NCI-H345 treated with DMSO at 0.1 percent for 48 hours (cell line): ENCODE results near the gene CDH8.
"Not testable (repeated sequence)": the region's sequence is repeated elsewhere in the genome, so short reads cannot be mapped to it uniquely, and the experiment has no call there.

ENCODE experiments used
- DNase-seq: peaks from one replicate; lab custom pipeline; 2025; ENCODE audit not compliant: unreplicated experiment; lab: John Stamatoyannopoulos, UW

The CDH8 gene

GRCh38 chr16:61871837-61872777, 164.1 kb downstream of the CDH8 start:
- DNase-seq: no peak

- no peak for DNase-seq
Measured at GRCh38 chr16:61862221-61863155, 173.8 kb downstream of the CDH8 start.

- DNase-seq: no peak
Measured at GRCh38 chr16:61858988-61859387, 177.2 kb downstream of the CDH8 start.

GRCh38 chr16:61842666-61843065, 193.6 kb downstream of the CDH8 start:
- no peak for DNase-seq

- no peak for DNase-seq
Measured at GRCh38 chr16:61836804-61837393, 199.3 kb downstream of the CDH8 start.

- no peak for DNase-seq
Measured at GRCh38 chr16:61834082-61834481, 202.2 kb downstream of the CDH8 start.

- no peak for DNase-seq
Measured at GRCh38 chr16:61831351-61831917, 204.8 kb downstream of the CDH8 start.

- no peak for DNase-seq
Measured at GRCh38 chr16:61829631-61830030, 206.6 kb downstream of the CDH8 start.

- DNase-seq: no peak
Measured at GRCh38 chr16:61823326-61823725, 212.9 kb downstream of the CDH8 start.

- DNase-seq: no peak
Measured at GRCh38 chr16:61820820-61821219, 215.4 kb downstream of the CDH8 start.

- DNase-seq: no peak
Measured at GRCh38 chr16:61820398-61820797, 215.8 kb downstream of the CDH8 start.

GRCh38 chr16:61818850-61819249, 217.4 kb downstream of the CDH8 start:
- DNase-seq: no peak

- DNase-seq: no peak
Measured at GRCh38 chr16:61817583-61818278, 218.5 kb downstream of the CDH8 start.

GRCh38 chr16:61814726-61815347, 221.4 kb downstream of the CDH8 start:
- no peak for DNase-seq

GRCh38 chr16:61813339-61813738, 222.9 kb downstream of the CDH8 start:
- DNase-seq: no peak

- DNase-seq: no peak
Measured at GRCh38 chr16:61812251-61812650, 224.0 kb downstream of the CDH8 start.

GRCh38 chr16:61807551-61807950, 228.7 kb downstream of the CDH8 start:
- DNase-seq: no peak

- DNase-seq: not testable (repeated sequence)
Measured at GRCh38 chr16:61801217-61801616, 235.0 kb downstream of the CDH8 start.

GRCh38 chr16:61798741-61799140, 237.5 kb downstream of the CDH8 start:
- DNase-seq: no peak

- DNase-seq: no peak
Measured at GRCh38 chr16:61797961-61798507, 238.2 kb downstream of the CDH8 start.
